Testis (tissue), 2 donors: ENCODE data around the gene SNIP1.

ENCODE experiments used
- CTCF ChIP-seq, 3 experiments: fragments of 450-650 bp in 2 of 3; fragments of 200-600 bp in 1 of 3; sonication (generic) in 1 of 3; IDR thresholded peaks; one replicate each; pipeline ENCODE4 v1.5.1; 2016 to 2019; ENCODE audit warnings: antibody characterized with exemption in 3 of 3, mild to moderate bottlenecking in 2 of 3, moderate library complexity in 1 of 3
- POLR2A ChIP-seq: fragments of 450-650 bp; IDR thresholded peaks from one replicate; pipeline ENCODE4 v1.6.1; 2017; ENCODE audit warnings: antibody characterized with exemption, mild to moderate bottlenecking, moderate library complexity

DNA sequence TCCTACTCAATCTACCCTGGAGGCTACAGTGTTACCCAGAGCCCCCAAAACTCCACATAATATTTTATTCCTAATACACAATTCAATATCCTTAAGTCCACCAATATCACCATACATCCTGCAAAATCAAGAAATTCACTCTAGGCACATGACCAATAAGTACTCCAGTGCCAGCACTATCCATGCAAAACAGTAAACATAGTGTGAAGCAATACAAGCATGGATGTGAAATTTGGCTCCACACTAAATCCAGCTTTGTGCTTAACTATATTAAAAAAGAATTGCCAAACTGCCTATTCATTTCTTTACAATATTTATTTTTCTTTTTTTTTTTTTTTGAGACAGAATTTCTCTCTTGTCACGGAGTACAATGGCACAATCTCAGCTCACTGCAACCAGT is 36.5 kb downstream of the SNIP1 start:
- TF ChIP-seq POLR2A (no peak), CTCF (IDR thresholded peaks at IDR 0.05) (no peak)
